HepG2 (cell line): Measurements from ENCODE around the gene HECTD2. TPM values are rescaled to one million over a fixed set of nuclear protein-coding genes. Genes with fewer than 3 reads are reported as not detected.

ENCODE experiments used
- ATAC-seq: fragments of 200-7000 bp; cut with Tn5 transposase; 3 replicates; pipeline ENCODE4 v1.9.1; 2020; ENCODE audit warnings: mild to moderate bottlenecking, moderate library complexity
- BruUV-seq: library from RNA; stranded (reverse); fragments of 400-500 nt; replicated peaks from 2 replicates; lab custom pipeline; 2021; lab: Mats Ljungman, UMichigan
- CTCF ChIA-PET: fragments of 300-600 bp; formaldehyde crosslinking; extraction: SDS; loops from one replicate; lab custom pipeline; 2021; ENCODE audit warnings: low total read pairs, inconsistent platforms, low intra/inter-chr PET ratio; lab: Yijun Ruan, JAX
- POLR2A ChIA-PET: fragments of 350-600 bp; sonication (Branson Sonifier 250); formaldehyde crosslinking; loops from one replicate; lab custom pipeline; 2020; ENCODE audit warnings: antibody characterized with exemption, inconsistent platforms; lab: Yijun Ruan, JAX
- DNase-seq: peaks from one replicate; pipeline ENCODE4 v3.0.0-alpha.2; 2015; ENCODE audit warnings: low spot score
- FAIRE-seq: peaks from 3 replicates; lab custom pipeline; 2011; peaks lifted over from hg19 to GRCh38; lab: Jason Lieb, UNC
- H2AFZ ChIP-seq: one replicate; pipeline ENCODE4 v1.6.1; 2011; ENCODE audit warnings: low read length, inconsistent platforms
- H3K27ac ChIP-seq: fragments of 300-600 bp; 3 replicates; pipeline ENCODE4 v1.8.0; 2011; ENCODE audit warnings: mixed run types, mild to moderate bottlenecking, mixed read lengths, low read length, inconsistent platforms; ENCODE audit not compliant: insufficient read depth; ENCODE audit errors: extremely low read length
- H3K27me3 ChIP-seq, 2 experiments: fragments of 200-600 bp in 1 of 2; 2 replicates in 1 of 2; 3 replicates in 1 of 2; pipeline versions ENCODE4 v1.6.0 to v1.8.0; 2011; ENCODE audit warnings: low read length in 2 of 2, mild to moderate bottlenecking in 2 of 2, moderate library complexity in 2 of 2, inconsistent platforms in 1 of 2; ENCODE audit not compliant: insufficient read depth in 2 of 2, control insufficient read depth in 1 of 2
- H3K36me3 ChIP-seq, 2 experiments: fragments of 200-600 bp in 1 of 2; replicated peaks in 1 of 2; 2 replicates in 1 of 2; 3 replicates in 1 of 2; pipeline versions ENCODE4 v1.5.1 to v1.8.0; 2011; ENCODE audit warnings: low read length in 2 of 2, inconsistent platforms in 1 of 2; ENCODE audit not compliant: insufficient read depth in 2 of 2, control insufficient read depth in 1 of 2
- H3K4me1 ChIP-seq: 2 replicates; pipeline ENCODE4 v1.5.1; 2012; ENCODE audit warnings: low read length, inconsistent platforms; ENCODE audit not compliant: insufficient read depth
- H3K4me2 ChIP-seq: 2 replicates; pipeline ENCODE4 v1.6.0; 2011; ENCODE audit warnings: low read depth, low read length, inconsistent platforms
- H3K4me3 ChIP-seq, 3 experiments: fragments of 200-600 bp in 1 of 3; sonication (generic), shearing (Covaris generic) in 1 of 3; replicated peaks in 1 of 3; 2 replicates each; pipeline ENCODE4 v1.5.1; 2011 to 2016; ENCODE audit warnings: low read length in 3 of 3, inconsistent platforms in 2 of 3, low read depth in 2 of 3, mild to moderate bottlenecking in 2 of 3, control low read depth in 1 of 3, mixed read lengths in 1 of 3; ENCODE audit not compliant: insufficient read depth in 1 of 3
- H3K79me2 ChIP-seq: one replicate; pipeline ENCODE4 v1.6.1; 2011; ENCODE audit warnings: low read length, inconsistent platforms; ENCODE audit not compliant: insufficient read depth
- H3K9ac ChIP-seq: 2 replicates; pipeline ENCODE4 v1.6.0; 2011; ENCODE audit warnings: mild to moderate bottlenecking, low read depth, low read length, inconsistent platforms; ENCODE audit not compliant: insufficient read depth
- H3K9me3 ChIP-seq: 2 replicates; pipeline ENCODE4 v1.5.1; 2012; ENCODE audit warnings: mild to moderate bottlenecking, low read length
- H4K20me1 ChIP-seq: 2 replicates; pipeline ENCODE4 v1.6.0; 2011; ENCODE audit warnings: inconsistent platforms, mild to moderate bottlenecking, low read length, moderate library complexity; ENCODE audit not compliant: insufficient read depth
- HDAC2 ChIP-seq: sonication (generic); formaldehyde crosslinking; IDR thresholded peaks from 2 replicates; pipeline ENCODE4 v1.4.0; 2020; ENCODE audit warnings: missing genetic modification reagents
- HNRNPK ChIP-seq: fragments of 200-400 bp; formaldehyde crosslinking; IDR thresholded peaks from 2 replicates; pipeline ENCODE4 v1.6.1; 2018; ENCODE audit warnings: low read length, low read depth, moderate library complexity, mild to moderate bottlenecking; ENCODE audit not compliant: poor library complexity, severe bottlenecking
- MED8 ChIP-seq: sonication (generic); formaldehyde crosslinking; IDR thresholded peaks from 2 replicates; pipeline ENCODE4 v1.8.1; 2023; ENCODE audit warnings: mild to moderate bottlenecking, missing genetic modification reagents; ENCODE audit not compliant: insufficient replicate concordance
- RAD21 ChIP-seq: fragments of 450-650 bp; formaldehyde crosslinking; IDR thresholded peaks from 2 replicates; pipeline ENCODE4 v1.5.0; 2020; ENCODE audit warnings: mild to moderate bottlenecking
- SMC3 ChIP-seq: IDR thresholded peaks from 2 replicates; pipeline ENCODE4 v1.6.1; 2011; ENCODE audit warnings: low read length, improper control_type of control experiment
- ZBTB38 ChIP-seq: sonication (generic); formaldehyde crosslinking; IDR thresholded peaks from 2 replicates; pipeline ENCODE4 v1.5.1; 2020; ENCODE audit warnings: mild to moderate bottlenecking, missing genetic modification reagents
- ZBTB4 ChIP-seq: sonication (generic); formaldehyde crosslinking; IDR thresholded peaks from 2 replicates; pipeline ENCODE4 v1.4.0; 2020; ENCODE audit warnings: missing genetic modification reagents, mild to moderate bottlenecking, borderline replicate concordance
- ZC3H13 ChIP-seq: sonication (generic); formaldehyde crosslinking; IDR thresholded peaks from 2 replicates; pipeline ENCODE4 v1.8.1; 2023; ENCODE audit warnings: mild to moderate bottlenecking, missing genetic modification reagents, moderate library complexity
- ZIK1 ChIP-seq: sonication (generic); formaldehyde crosslinking; IDR thresholded peaks from 2 replicates; pipeline ENCODE4 v1.5.0; 2020; ENCODE audit warnings: mild to moderate bottlenecking, low read depth, missing genetic modification reagents, borderline replicate concordance
- ZNF709 ChIP-seq: sonication (generic); formaldehyde crosslinking; IDR thresholded peaks from 2 replicates; pipeline ENCODE4 v1.5.0; 2020; ENCODE audit warnings: mild to moderate bottlenecking, missing genetic modification reagents
- ZSCAN31 ChIP-seq: sonication (generic); formaldehyde crosslinking; IDR thresholded peaks from 2 replicates; pipeline ENCODE4 v1.5.0; 2020; ENCODE audit warnings: low read depth, mild to moderate bottlenecking, missing genetic modification reagents
- ZSCAN5A ChIP-seq: sonication (generic); formaldehyde crosslinking; IDR thresholded peaks from 2 replicates; pipeline ENCODE4 v1.8.0; 2022; ENCODE audit warnings: mild to moderate bottlenecking, missing genetic modification reagents, borderline replicate concordance
- ZSCAN9 ChIP-seq: IDR thresholded peaks from 2 replicates; pipeline ENCODE4 v1.6.1; 2016; ENCODE audit warnings: borderline replicate concordance
- WGBS: methylation state at CpG from one replicate; pipeline ENCODE4 v1.1.6; 2017; ENCODE audit warnings: low lambda C conversion rate; 5-methylcytosine and 5-hydroxymethylcytosine counted together
- in situ Hi-C: cut with HindIII; loops from 2 replicates; pipeline ENCODE4 v1.10.0; 2017; ENCODE audit warnings: low pct_unique_long_range_greater_than_20kb; ENCODE audit not compliant: extremely low pct_ligation_motif_present
- intact Hi-C: fragments of 100-400 bp; cut with micrococcal nuclease; formaldehyde crosslinking; loops from one replicate; pipeline ENCODE4 v1.10.0; 2022; ENCODE audit not compliant: unreplicated experiment
- polyA plus RNA-seq, 8 experiments: library from polyadenylated mRNA; depleted of rRNA in 3 of 8; stranded (reverse) in 7 of 8; unstranded in 1 of 8; fragments of >200 nt; fragmentation: Illumina TruSeq in 4 of 8; extraction: Trizol in 4 of 8; gene quantifications; 2 replicates each; pipeline versions ENCODE4 v1.2.1 to v1.2.3, GENCODE V29; 2011 to 2016; ENCODE audit warnings: low read depth in 4 of 8, missing spikeins in 1 of 8, mixed read lengths in 1 of 8; ENCODE audit not compliant: insufficient read depth in 1 of 8
- total RNA-seq, 5 experiments: library from RNA; depleted of rRNA; stranded (reverse); fragments of >200 nt; fragmentation: Illumina TruSeq; extraction: Trizol; gene quantifications; 2 replicates each; pipeline ENCODE4 v1.2.3, GENCODE V29; 2016; ENCODE audit warnings: low read depth in 1 of 5
- TF ChIP-seq, protein P1 (sequence below): sonication (generic); formaldehyde crosslinking; IDR thresholded peaks from 2 replicates; pipeline ENCODE4 v1.4.0; 2020; ENCODE audit warnings: mild to moderate bottlenecking, missing genetic modification reagents

HECTD2 gene
- total and polyA plus RNA-seq, 2 of the 13 experiments (the other 11 are each of a cell fraction or from before 2014, with no cell fraction given) = 3.2 to 5.2 TPM

DNA sequence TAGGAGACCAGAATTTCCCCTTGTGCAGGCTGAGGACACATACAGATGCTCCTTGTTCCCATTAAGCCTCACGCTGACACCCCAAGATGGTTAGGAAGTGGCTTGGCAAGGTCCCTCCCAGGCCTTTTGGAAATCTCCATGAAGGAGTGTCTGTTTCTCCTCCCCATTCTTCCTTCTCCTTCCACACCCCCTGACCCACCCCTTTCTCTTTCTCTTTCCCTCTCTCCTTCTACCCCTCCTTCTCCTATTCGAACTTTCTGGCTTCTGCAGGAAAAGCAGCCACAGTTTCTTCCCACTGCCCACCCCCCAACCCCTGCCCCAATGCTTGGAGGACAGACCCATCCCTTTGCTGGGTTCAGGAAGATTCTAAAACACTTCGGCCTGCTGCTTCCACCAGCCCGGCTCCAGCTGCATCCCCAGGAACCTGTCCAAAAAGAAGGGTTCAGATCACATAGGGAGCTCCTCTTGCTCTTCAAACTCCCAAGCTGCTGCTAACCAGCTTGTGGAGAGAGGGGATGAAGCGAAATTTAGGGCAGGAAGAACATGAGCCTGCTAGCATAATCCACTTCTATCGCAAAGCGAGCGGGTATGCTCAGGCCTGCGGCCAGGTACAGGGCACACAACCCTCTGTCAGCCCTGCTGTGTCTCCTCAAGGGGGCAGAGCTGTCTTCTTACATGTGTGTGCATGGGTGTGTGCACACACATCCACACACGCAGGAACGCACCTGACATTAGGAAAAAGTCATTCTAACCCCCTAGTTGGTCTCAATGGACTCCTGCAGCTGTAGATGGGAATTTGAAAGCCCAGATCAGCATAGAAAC lies 142.3 kb downstream of the HECTD2 start:
- in situ Hi-C loops = loop anchor here (10.0 kb wide), 1 partner anchor 258 kb away; no protein-coding TSS in a partner anchor
- TF ChIP-seq RAD21 (CRISPR knock-in tag) (0 out of 2 replicates have a peak, but pooled peaks have one; percentile 18), HNRNPK (peak; percentile 47), ZBTB38 (CRISPR knock-in tag) (peak; percentile 92), HDAC2 (CRISPR knock-in tag) (no peak), MED8 (CRISPR knock-in tag) (no peak), ZIK1 (no peak), ZSCAN9 (no peak), ZSCAN31 (CRISPR knock-in tag) (no peak), SMC3 (peak; percentile 20; the same call in 1 of the 2 replicates), ZSCAN5A (CRISPR knock-in tag) (no peak), ZNF709 (no peak), ZC3H13 (CRISPR knock-in tag) (0 out of 2 replicates have a peak, but pooled peaks have one; percentile 4), ZBTB4 (CRISPR knock-in tag) (0 out of 2 replicates have a peak, but pooled peaks have one; percentile 45)
- TF ChIP-seq, protein P1, sequence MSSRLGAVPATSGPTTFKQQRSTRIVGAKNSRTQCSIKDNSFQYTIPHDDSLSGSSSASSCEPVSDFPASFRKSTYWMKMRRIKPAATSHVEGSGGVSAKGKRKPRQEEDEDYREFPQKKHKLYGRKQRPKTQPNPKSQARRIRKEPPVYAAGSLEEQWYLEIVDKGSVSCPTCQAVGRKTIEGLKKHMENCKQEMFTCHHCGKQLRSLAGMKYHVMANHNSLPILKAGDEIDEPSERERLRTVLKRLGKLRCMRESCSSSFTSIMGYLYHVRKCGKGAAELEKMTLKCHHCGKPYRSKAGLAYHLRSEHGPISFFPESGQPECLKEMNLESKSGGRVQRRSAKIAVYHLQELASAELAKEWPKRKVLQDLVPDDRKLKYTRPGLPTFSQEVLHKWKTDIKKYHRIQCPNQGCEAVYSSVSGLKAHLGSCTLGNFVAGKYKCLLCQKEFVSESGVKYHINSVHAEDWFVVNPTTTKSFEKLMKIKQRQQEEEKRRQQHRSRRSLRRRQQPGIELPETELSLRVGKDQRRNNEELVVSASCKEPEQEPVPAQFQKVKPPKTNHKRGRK = 0 out of 2 replicates have a peak, but pooled peaks have one; percentile 38

More for the DNA sequence above, 142.3 kb downstream of the HECTD2 start:
- BruUV-seq = no TSS peak
- H3K9ac ChIP-seq = no peak overlapping the region
- H2AFZ ChIP-seq = no peak overlapping the region
- H3K9me3 ChIP-seq = no peaks in the 10 kb centered on the region
- H3K27me3 ChIP-seq = no peaks in the 10 kb centered on the region
- peaks cover 62% of the 10 kb centered on the region for H3K4me1 ChIP-seq
- no peaks in the 10 kb centered on the region for H3K36me3 ChIP-seq
- no peaks in the 10 kb centered on the region for H4K20me1 ChIP-seq
- ATAC-seq = peak; percentile 21; the same call in 2 of the 3 replicates
- intact Hi-C loops = loop anchor here (1.0 to 10.0 kb wide), 4 partner anchors 60 to 238 kb away; no protein-coding TSS in a partner anchor
- WGBS = 89% methylated on average over 11 of the region's 11 CpGs
- H3K79me2 ChIP-seq = no peaks in the 10 kb centered on the region
- ChIA-PET POLR2A (interaction anchor here (0.6 kb wide), 1 partner anchor 83 kb away, joined by 3 read pairs; no protein-coding TSS in a partner anchor), CTCF (interaction anchor here (1.3 to 2.7 kb wide), 3 partner anchors 59 to 82 kb away, joined by 3 to 31 read pairs (median 9); partner anchors contain the start of gene PPP1R3C)
- no peak for FAIRE-seq
- no peak overlapping the region for H3K4me2 ChIP-seq
- H3K4me3 ChIP-seq = no peak overlapping the region
- no peak overlapping the region for H3K27ac ChIP-seq
- DNase-seq = no peak
